ENCODE measurements around the gene DUSP5.
"Not testable (repeated sequence)": the region's sequence is repeated elsewhere in the genome, so short reads cannot be mapped to it uniquely, and the experiment has no call there.

The DUSP5 gene

DNA sequence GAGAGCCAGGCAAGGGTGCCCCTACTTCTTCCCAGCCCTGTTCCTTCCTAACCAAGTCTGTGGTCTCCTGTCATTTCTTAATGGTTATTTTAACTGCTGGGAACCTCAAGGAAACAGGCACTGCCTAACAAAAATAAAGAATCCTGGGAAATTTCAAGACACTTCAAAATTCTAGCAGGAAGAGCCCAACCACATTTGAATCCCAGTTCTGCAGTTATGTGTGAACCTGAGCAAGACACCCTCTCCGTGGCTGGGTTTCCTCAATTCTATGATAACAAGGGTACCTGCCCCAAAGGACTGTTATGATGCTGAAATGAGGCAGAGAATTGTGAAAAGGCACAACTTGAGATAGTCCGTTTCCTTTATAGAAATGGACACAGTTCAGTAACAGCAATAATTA, 36.2 kb upstream of the DUSP5 start:
- no peak overlapping the region for H3K4me3 ChIP-seq (ENCODE audit: low read length)
- H3K27ac ChIP-seq (ENCODE audit: low read length) = no peak overlapping the region
- no peaks in the 10 kb centered on the region for H3K36me3 ChIP-seq (ENCODE audit: control insufficient read depth, low read depth, low read length)
- no peaks in the 10 kb centered on the region for H3K9me3 ChIP-seq (ENCODE audit: control insufficient read depth, low read depth, low read length)
- no peaks in the 10 kb centered on the region for H3K27me3 ChIP-seq (ENCODE audit: control insufficient read depth, insufficient read depth, low read length)
- H3K9ac ChIP-seq (ENCODE audit: low read length) = no peak overlapping the region
- H3K4me1 ChIP-seq (ENCODE audit: control insufficient read depth, low read depth, low read length) = no peaks in the 10 kb centered on the region

DNA sequence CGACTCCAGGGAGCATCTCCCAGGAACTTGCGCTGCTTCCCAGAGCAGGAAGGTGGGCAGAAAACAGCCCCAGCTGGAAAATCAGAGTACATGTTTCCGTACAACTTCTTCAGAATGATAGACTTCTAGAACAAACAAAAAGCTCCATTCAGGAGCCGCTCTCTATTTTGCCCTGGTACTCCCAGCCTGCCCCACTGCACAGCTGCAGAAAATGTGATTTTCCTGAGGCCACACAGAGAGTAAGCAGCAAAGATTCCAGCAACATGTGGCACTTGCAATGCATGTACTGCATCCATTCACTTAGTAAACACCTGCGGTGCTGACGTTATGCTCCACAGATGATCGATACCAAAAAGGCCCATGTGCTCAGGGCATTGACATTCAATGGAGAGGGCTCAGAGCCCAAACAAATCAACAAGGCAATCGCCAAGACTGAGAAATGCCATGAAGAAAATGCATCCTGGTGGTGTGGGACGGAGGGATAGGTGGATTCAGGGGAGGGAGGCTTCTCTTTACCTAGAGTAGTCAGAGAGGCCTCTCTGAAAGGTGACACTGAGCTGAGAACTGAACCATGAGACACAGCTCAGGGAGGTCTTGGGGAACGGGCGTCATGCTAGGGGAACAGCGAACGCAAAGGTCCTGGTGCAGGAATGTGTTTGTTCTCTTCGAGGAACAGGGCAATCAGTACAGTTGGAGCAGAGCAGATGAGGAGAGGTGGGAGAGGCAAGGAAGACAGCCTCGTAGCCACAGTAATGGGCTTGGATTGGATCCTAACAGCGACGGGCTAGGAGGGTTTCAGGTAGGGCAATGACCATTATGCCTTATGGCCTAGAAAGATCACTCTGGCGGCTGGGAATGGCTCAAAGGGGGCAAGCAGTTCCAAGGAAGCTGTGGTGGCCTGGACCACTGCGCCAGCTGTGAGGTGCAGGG, 35.3 kb upstream of the DUSP5 start:
- no peaks in the 10 kb centered on the region for H3K4me1 ChIP-seq (ENCODE audit: control insufficient read depth, low read depth, low read length)
- no peak overlapping the region for H3K27ac ChIP-seq (ENCODE audit: low read length)
- H3K9ac ChIP-seq (ENCODE audit: low read length) = no peak overlapping the region
- H3K36me3 ChIP-seq (ENCODE audit: control insufficient read depth, low read depth, low read length) = no peaks in the 10 kb centered on the region
- H3K4me3 ChIP-seq (ENCODE audit: low read length) = no peak overlapping the region
- no peaks in the 10 kb centered on the region for H3K27me3 ChIP-seq (ENCODE audit: control insufficient read depth, insufficient read depth, low read length)
- H3K9me3 ChIP-seq (ENCODE audit: control insufficient read depth, low read depth, low read length) = no peaks in the 10 kb centered on the region

DNA sequence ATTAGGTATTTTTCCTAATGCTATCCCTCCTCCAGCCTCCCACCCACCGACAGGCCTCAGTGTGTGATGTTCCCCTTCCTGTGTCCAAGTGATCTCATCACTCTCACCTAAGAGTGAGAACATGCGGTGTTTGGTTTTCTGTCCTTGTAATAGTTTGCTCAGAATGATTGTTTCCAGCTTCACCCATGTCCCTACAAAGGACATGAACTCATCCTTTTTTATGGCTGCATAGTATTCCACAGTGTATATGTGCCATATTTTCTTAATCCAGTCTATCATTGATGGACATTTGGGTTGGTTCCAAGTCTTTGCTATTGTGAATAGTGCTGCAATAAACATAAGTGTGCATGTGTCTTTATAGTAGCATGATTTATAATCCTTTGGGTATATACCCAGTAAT, 29.4 kb upstream of the DUSP5 start:
- H3K27ac ChIP-seq (ENCODE audit: low read length); H3K4me1 ChIP-seq (ENCODE audit: control insufficient read depth, low read depth, low read length); H3K27me3 ChIP-seq (ENCODE audit: control insufficient read depth, insufficient read depth, low read length); H3K9me3 ChIP-seq (ENCODE audit: control insufficient read depth, low read depth, low read length); H3K4me3 ChIP-seq (ENCODE audit: low read length); H3K9ac ChIP-seq (ENCODE audit: low read length); H3K36me3 ChIP-seq (ENCODE audit: control insufficient read depth, low read depth, low read length): not testable (repeated sequence)

DNA sequence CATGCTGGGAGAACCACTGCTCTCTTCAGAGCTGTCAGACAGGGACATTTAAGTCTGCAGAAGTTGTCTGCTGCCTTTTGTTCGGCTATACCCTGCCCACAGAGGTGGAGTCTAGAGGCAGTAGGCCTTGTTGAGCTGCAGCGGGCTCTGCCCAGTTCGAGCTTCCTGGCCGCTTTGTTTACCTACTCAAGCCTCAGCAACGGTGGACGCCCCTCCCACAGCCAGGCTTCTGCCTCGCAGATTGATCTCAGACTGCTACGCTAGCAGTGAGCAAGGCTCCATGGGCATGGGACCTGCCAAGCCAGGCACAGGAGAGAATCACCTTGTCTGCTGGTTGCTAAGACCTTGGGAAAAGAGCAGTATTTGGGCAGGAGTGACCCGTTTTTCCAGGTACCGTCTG, 27.2 kb upstream of the DUSP5 start:
- H3K4me1 ChIP-seq (ENCODE audit: control insufficient read depth, low read depth, low read length); H3K27ac ChIP-seq (ENCODE audit: low read length); H3K9ac ChIP-seq (ENCODE audit: low read length); H3K9me3 ChIP-seq (ENCODE audit: control insufficient read depth, low read depth, low read length); H3K27me3 ChIP-seq (ENCODE audit: control insufficient read depth, insufficient read depth, low read length); H3K36me3 ChIP-seq (ENCODE audit: control insufficient read depth, low read depth, low read length); H3K4me3 ChIP-seq (ENCODE audit: low read length): not testable (repeated sequence)

DNA sequence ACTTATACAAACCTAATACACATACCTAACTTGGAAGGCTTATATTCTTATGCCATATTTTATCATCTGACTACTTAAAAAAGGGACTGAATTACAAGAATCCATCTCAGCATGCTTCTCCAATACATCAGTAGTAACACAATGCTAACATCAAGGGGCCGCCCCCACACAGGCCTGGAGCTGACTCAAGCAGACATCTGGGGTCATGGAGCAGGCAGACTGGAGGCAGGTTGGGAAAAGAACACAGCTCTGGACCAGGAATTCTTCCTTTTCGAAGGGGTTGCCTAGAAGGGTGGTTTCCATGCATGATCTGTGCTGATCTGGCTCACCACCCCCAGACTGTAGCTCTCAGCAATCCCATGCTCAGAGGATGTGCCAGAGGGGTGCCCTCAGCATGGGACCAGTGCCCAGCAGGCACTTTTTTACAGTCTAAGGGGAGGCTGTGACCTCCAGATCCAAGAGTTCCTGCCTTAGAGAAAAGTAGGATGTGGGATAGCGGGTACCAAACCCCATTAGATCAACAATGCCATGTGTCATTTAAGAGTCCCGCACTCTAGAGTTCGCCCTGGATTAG, 26.1 kb upstream of the DUSP5 start:
- Histone ChIP-seq H3K4me3 (ENCODE audit: low read length) (no peak overlapping the region), H3K36me3 (ENCODE audit: control insufficient read depth, low read depth, low read length) (no peaks in the 10 kb centered on the region), H3K27me3 (ENCODE audit: control insufficient read depth, insufficient read depth, low read length) (no peaks in the 10 kb centered on the region), H3K9me3 (ENCODE audit: control insufficient read depth, low read depth, low read length) (no peaks in the 10 kb centered on the region), H3K27ac (ENCODE audit: low read length) (no peak overlapping the region), H3K4me1 (ENCODE audit: control insufficient read depth, low read depth, low read length) (peaks cover 9% of the 10 kb centered on the region), H3K9ac (ENCODE audit: low read length) (no peak overlapping the region)

DNA sequence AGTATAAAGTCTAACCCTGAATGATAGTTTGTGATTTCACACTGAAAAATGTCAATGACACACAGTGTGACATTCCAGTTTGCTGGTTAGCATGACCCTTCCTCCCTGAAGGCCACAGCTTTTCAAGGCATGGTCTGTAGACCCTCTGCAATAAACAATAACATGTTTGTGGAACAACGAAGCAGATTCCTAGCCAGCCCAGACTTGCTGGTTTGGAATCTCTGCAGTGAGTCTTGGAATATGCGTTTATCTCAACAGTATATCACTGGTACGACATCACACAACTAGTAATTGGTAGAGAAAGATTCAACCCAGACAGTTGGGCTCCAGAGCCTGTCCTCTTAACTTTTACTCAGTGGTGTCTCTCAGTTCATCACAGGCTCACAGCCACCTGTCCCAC, 23.7 kb upstream of the DUSP5 start:
- H3K4me1 ChIP-seq (ENCODE audit: control insufficient read depth, low read depth, low read length) = peaks cover 9% of the 10 kb centered on the region
- no peaks in the 10 kb centered on the region for H3K9me3 ChIP-seq (ENCODE audit: control insufficient read depth, low read depth, low read length)
- H3K27me3 ChIP-seq (ENCODE audit: control insufficient read depth, insufficient read depth, low read length) = no peaks in the 10 kb centered on the region
- H3K27ac ChIP-seq (ENCODE audit: low read length) = no peak overlapping the region
- no peak overlapping the region for H3K4me3 ChIP-seq (ENCODE audit: low read length)
- H3K9ac ChIP-seq (ENCODE audit: low read length) = no peak overlapping the region
- no peaks in the 10 kb centered on the region for H3K36me3 ChIP-seq (ENCODE audit: control insufficient read depth, low read depth, low read length)

DNA sequence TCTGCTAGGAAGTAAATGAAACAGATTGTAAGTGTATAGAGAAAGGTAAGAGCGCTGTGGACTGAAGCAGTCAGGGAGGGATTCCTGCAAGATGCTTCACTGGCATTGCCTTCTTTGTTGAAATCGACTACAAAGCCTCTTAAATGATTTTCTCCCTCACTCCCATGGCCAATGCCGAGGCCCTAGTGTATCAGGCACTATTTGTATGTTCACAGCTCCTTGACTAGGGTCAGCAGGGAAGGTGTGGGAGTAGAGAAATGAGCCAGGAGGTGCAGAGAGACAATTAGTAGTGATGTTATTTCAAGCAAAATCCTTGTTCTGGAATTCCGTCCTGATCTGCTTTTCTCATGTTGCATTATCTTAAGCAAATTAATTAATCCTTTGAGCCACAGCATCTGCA, 22.9 kb upstream of the DUSP5 start:
- no peaks in the 10 kb centered on the region for H3K9me3 ChIP-seq (ENCODE audit: control insufficient read depth, low read depth, low read length)
- no peaks in the 10 kb centered on the region for H3K36me3 ChIP-seq (ENCODE audit: control insufficient read depth, low read depth, low read length)
- no peak overlapping the region for H3K4me3 ChIP-seq (ENCODE audit: low read length)
- no peaks in the 10 kb centered on the region for H3K27me3 ChIP-seq (ENCODE audit: control insufficient read depth, insufficient read depth, low read length)
- H3K9ac ChIP-seq (ENCODE audit: low read length) = no peak overlapping the region
- peaks cover 9% of the 10 kb centered on the region for H3K4me1 ChIP-seq (ENCODE audit: control insufficient read depth, low read depth, low read length)
- no peak overlapping the region for H3K27ac ChIP-seq (ENCODE audit: low read length)

DNA sequence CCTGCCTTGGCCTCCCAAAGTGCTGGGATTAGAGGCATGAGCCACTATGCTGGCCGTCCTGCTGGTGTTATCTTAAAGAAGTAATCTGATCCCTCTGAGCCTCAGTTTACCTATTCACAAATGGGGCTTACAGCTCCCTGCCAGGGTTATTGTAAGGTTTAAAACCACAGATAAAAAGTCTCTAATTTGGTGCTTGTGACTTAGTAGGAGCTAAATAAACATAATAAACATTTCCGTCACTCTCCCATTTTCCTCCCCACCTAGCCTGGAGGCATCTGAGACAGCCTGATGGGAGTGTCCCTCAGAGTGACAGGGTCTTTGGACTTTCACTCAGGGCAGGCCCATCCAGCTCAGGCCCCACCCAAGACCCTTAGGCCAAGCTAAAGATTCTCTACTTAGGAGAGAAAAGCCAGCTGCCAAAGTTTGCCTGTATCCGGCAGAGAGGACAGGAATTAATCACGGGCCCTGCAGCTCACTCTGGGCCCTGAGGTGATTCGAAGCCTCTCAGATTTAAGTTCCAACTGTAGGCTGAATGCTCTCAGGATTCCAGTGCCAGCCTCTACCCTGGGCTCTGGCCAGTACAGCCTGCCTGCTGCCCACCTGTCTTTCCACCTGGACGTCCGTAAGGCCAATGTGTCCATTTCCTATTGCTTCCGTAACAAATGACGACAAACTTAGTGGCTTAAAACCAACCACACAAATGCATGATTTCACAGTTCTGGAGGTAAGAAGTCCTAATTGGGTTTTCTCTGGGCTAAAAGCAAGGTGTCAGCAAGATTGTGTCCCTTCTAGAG, 21.8 kb upstream of the DUSP5 start:
- H3K27ac ChIP-seq (ENCODE audit: low read length) = no peak overlapping the region
- H3K27me3 ChIP-seq (ENCODE audit: control insufficient read depth, insufficient read depth, low read length) = no peaks in the 10 kb centered on the region
- peaks cover 9% of the 10 kb centered on the region for H3K4me1 ChIP-seq (ENCODE audit: control insufficient read depth, low read depth, low read length)
- H3K9ac ChIP-seq (ENCODE audit: low read length) = no peak overlapping the region
- H3K9me3 ChIP-seq (ENCODE audit: control insufficient read depth, low read depth, low read length) = no peaks in the 10 kb centered on the region
- H3K36me3 ChIP-seq (ENCODE audit: control insufficient read depth, low read depth, low read length) = no peaks in the 10 kb centered on the region
- H3K4me3 ChIP-seq (ENCODE audit: low read length) = no peak overlapping the region

DNA sequence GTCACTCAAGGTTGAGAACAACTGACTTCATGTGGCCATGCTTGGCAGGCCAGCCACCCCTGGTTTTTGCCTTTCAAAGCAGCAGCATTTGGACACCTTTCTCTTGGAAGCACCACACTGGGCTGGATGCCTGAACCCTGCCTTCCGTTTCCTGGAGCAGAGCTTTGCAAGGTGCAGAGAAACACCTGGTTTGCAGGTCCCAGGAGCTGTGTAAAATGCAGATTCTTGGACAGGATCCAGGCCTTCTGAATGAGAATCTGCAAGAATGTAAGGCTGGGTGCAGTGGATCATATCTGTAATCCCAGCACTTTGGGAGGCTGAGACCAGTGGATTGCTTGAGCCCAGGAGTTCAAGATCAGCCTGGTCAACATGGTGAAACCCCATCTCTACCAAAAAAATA, 18.0 kb upstream of the DUSP5 start:
- no peaks in the 10 kb centered on the region for H3K9me3 ChIP-seq (ENCODE audit: control insufficient read depth, low read depth, low read length)
- H3K36me3 ChIP-seq (ENCODE audit: control insufficient read depth, low read depth, low read length) = no peaks in the 10 kb centered on the region
- peaks cover 5% of the 10 kb centered on the region for H3K4me1 ChIP-seq (ENCODE audit: control insufficient read depth, low read depth, low read length)
- no peak overlapping the region for H3K27ac ChIP-seq (ENCODE audit: low read length)
- H3K4me3 ChIP-seq (ENCODE audit: low read length) = no peak overlapping the region
- no peaks in the 10 kb centered on the region for H3K27me3 ChIP-seq (ENCODE audit: control insufficient read depth, insufficient read depth, low read length)
- no peak overlapping the region for H3K9ac ChIP-seq (ENCODE audit: low read length)

DNA sequence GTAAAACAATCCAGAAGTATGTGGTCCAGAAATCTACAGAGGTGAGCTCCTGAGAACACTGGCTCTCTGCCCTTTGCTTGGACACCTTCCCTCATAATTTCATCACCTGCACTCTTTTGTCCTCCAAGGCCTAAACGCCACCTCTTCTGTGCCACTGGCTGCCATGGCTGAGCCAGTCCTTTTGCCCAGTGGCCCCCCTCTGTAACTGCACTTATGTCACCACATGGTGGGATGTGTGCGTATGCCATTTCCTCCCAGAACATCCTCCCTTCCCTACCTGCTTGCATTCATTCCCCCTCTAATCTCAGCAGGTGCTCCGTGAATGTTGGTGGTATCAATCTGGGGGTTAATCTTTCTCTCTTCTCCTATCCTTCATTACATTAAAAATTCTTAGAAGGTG, 17.3 kb upstream of the DUSP5 start:
- Histone ChIP-seq H3K27ac (ENCODE audit: low read length) (no peak overlapping the region), H3K36me3 (ENCODE audit: control insufficient read depth, low read depth, low read length) (no peaks in the 10 kb centered on the region), H3K4me3 (ENCODE audit: low read length) (no peak overlapping the region), H3K27me3 (ENCODE audit: control insufficient read depth, insufficient read depth, low read length) (no peaks in the 10 kb centered on the region), H3K9ac (ENCODE audit: low read length) (no peak overlapping the region), H3K4me1 (ENCODE audit: control insufficient read depth, low read depth, low read length) (no peaks in the 10 kb centered on the region), H3K9me3 (ENCODE audit: control insufficient read depth, low read depth, low read length) (no peaks in the 10 kb centered on the region)

DNA sequence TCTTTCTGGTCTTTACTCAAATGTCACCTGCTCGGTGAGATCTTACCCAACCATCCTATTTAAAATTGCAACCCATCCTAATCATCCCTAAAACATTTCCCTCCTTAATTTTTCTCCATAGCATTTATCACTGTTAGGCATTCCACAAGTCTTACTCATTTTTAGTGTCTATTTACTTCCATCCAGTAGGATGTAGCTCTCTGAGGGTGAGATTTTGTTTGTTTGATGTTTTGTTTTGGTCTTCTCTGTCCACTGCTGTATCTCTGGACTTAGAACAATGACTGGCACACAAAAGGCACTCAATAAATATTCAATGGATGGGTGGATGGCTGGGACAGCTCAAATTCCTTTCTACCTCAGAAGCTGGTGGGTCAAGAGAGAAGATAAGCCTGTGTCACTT, 15.8 kb upstream of the DUSP5 start:
- H3K36me3 ChIP-seq (ENCODE audit: control insufficient read depth, low read depth, low read length) = no peaks in the 10 kb centered on the region

More for the DNA sequence above, 15.8 kb upstream of the DUSP5 start:
- Histone ChIP-seq H3K4me1 (ENCODE audit: control insufficient read depth, low read depth, low read length) (peaks cover 5% of the 10 kb centered on the region), H3K9ac (ENCODE audit: low read length) (no peak overlapping the region), H3K9me3 (ENCODE audit: control insufficient read depth, low read depth, low read length) (no peaks in the 10 kb centered on the region), H3K4me3 (ENCODE audit: low read length) (no peak overlapping the region), H3K27me3 (ENCODE audit: control insufficient read depth, insufficient read depth, low read length) (no peaks in the 10 kb centered on the region), H3K27ac (ENCODE audit: low read length) (no peak overlapping the region)

Measured in iPS-18a (cell line).